AG04450 (cell line): ENCODE measurements around the gene FYN. TPM values are rescaled to one million over a fixed set of nuclear protein-coding genes. Genes with fewer than 3 reads are reported as not detected.

Experiments used
- CTCF ChIA-PET: fragments of 300-600, 350-600 bp; formaldehyde crosslinking; extraction: SDS; loops from one replicate; lab custom pipeline; 2022; ENCODE audit warnings: antibody characterized with exemption, inconsistent platforms; lab: Charles Lee
- POLR2A ChIA-PET: fragments of 350-600 bp; formaldehyde crosslinking; extraction: SDS; loops from one replicate; lab custom pipeline; 2021; ENCODE audit warnings: antibody characterized with exemption, inconsistent platforms; lab: Yijun Ruan, JAX
- DNase-seq: peaks from one replicate; pipeline ENCODE4 v3.0.0-alpha.2; 2011; ENCODE audit warnings: low read depth, low spot score
- H3K27ac ChIP-seq: one replicate; pipeline ENCODE4 v1.5.1; 2012; ENCODE audit warnings: low read depth, low read length, control low read depth
- H3K27me3 ChIP-seq: one replicate; pipeline ENCODE4 v1.6.0; 2012; ENCODE audit warnings: low read length; ENCODE audit not compliant: control insufficient read depth, insufficient read depth
- H3K4me3 ChIP-seq: 2 replicates; pipeline ENCODE4 v1.5.1; 2011; ENCODE audit warnings: mild to moderate bottlenecking, low read depth, low read length, control low read depth
- H3K9me3 ChIP-seq: 2 replicates; pipeline ENCODE4 v1.5.1; 2012; ENCODE audit warnings: low read length; ENCODE audit not compliant: control insufficient read depth, insufficient read depth
- polyA plus RNA-seq: library from polyadenylated mRNA; depleted of rRNA; stranded (reverse); fragments of >200 nt; gene quantifications from 2 replicates; pipeline ENCODE4 v1.2.3, GENCODE V29; 2011
- TF ChIP-seq, protein P1 (sequence below): IDR thresholded peaks from 2 replicates; pipeline ENCODE4 v1.5.1; 2011; ENCODE audit warnings: low read depth, low read length, control low read depth, inconsistent platforms

The FYN gene
- polyA plus RNA-seq, 1 experiment, result 29.0 TPM

DNA sequence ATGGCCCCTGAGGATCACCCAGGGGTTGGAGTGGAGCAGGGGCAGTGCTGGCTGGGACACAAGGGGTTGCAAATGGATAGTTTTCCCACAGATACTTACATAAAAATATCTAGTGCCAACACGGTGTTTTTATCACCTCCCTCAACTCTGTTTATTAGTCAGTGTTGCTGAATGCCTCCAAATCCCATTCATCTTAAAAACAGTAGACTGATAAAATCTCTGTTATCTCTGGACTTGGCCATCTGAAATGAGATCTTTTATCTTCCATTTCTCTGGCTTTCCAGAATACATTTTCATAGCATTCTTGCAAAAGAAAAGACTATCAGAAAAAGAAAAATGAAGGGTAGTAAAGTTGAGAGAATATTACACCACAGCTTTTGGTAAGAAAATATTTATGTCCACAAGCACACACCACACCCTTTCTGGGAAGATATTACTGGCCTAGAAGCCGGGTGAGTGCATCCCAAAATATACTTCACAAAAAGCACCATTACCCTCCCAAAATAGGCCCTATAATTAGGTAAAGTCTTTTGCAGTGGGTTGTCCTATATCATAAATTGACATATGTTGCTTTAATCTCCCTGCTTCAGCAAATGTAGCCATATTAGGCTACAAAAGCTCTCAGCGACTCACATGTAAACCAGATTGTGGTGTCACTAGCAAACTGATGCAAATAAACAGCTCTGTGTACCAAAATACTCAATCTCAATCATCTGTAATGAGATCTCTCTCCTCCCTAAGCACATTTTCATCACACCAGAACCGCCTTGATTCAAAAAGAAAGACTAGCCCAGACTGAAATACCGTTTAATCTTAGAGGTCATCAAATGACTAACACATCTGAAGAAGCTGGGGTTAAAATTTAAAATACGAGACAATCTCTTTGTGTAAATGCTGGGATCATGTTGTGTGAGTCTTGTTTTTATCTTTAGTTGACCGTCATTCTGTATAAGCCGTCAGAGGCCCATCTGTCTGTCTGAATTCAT lies 96.7 kb downstream of the FYN start:
- Histone ChIP-seq H3K4me3 (no peak overlapping the region), H3K9me3 (no peaks in the 10 kb centered on the region), H3K27me3 (no peaks in the 10 kb centered on the region), H3K27ac (no peak overlapping the region)
- ChIA-PET CTCF (interaction anchor here (1.0 kb wide), 1 partner anchor 9 kb away, joined by 4 read pairs; no protein-coding TSS in a partner anchor), POLR2A (no interaction called here)
- TF ChIP-seq, protein P1, sequence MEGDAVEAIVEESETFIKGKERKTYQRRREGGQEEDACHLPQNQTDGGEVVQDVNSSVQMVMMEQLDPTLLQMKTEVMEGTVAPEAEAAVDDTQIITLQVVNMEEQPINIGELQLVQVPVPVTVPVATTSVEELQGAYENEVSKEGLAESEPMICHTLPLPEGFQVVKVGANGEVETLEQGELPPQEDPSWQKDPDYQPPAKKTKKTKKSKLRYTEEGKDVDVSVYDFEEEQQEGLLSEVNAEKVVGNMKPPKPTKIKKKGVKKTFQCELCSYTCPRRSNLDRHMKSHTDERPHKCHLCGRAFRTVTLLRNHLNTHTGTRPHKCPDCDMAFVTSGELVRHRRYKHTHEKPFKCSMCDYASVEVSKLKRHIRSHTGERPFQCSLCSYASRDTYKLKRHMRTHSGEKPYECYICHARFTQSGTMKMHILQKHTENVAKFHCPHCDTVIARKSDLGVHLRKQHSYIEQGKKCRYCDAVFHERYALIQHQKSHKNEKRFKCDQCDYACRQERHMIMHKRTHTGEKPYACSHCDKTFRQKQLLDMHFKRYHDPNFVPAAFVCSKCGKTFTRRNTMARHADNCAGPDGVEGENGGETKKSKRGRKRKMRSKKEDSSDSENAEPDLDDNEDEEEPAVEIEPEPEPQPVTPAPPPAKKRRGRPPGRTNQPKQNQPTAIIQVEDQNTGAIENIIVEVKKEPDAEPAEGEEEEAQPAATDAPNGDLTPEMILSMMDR, result no peak
- no peak for DNase-seq

DNA sequence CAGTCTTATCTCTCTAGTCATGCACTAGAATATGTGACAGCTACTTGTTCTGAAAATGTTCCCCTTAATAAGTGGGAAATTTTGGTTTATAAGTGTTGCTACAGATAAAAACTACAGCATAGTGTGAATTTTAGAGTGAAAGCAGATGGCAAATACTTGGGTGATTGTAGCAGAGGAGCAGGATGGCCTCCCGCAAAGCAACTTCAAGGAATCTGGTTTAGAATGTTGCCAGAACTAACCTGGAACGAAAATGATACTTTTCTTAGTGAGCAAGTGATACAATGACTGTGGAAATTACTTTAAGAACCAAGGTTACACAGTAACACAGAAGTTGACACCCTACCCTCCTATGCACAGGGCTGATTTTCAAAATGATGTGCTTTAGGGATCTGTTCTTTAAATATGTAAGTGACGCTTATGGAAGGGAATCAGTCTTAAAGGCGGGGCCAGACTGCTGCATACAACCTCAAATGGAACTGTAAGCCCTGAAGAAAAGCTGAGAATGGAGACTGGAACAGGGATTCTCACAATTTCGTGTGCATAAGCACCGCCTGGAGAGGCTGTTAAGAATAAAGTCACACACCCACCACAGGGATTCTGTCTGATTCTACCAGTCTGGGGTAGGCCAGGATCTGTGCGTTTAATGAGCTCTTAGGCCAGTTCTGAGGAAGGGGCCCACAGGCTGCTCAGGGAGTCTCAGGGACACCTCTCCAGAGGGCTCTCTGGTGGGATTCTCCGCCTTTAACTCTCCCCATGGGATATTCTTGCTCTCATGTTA lies 97.9 kb downstream of the FYN start:
- H3K27me3 ChIP-seq, result no peaks in the 10 kb centered on the region
- H3K9me3 ChIP-seq, result no peaks in the 10 kb centered on the region
- TF ChIP-seq, protein P1, result no peak
- DNase-seq, result no peak
- CTCF ChIA-PET, result no interaction called here
- H3K4me3 ChIP-seq, result no peak overlapping the region
- POLR2A ChIA-PET, result no interaction called here
- H3K27ac ChIP-seq, result no peak overlapping the region

DNA sequence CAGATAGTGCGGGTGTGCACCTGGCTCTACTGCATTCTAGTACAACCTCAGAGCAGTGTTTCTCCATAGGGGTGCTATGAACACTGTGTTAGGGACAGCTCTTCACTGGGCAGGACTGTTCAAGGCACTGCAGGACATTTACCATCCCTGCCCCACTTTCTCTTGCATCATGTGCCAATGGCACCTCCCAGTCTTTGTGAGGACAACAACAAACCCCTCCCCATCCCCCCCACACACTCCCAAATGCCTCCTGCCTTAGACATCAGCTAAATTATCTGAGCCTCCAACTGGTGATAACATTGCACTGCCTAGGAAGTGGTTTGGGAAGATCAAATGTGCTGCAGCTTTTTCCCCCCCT lies 98.9 kb downstream of the FYN start:
- H3K9me3 ChIP-seq, result no peaks in the 10 kb centered on the region
- H3K27ac ChIP-seq, result no peak overlapping the region
- TF ChIP-seq, protein P1, result no peak
- no peaks in the 10 kb centered on the region for H3K27me3 ChIP-seq
- no peak for DNase-seq
- H3K4me3 ChIP-seq, result no peak overlapping the region
- POLR2A ChIA-PET, result no interaction called here
- CTCF ChIA-PET, result no interaction called here

DNA sequence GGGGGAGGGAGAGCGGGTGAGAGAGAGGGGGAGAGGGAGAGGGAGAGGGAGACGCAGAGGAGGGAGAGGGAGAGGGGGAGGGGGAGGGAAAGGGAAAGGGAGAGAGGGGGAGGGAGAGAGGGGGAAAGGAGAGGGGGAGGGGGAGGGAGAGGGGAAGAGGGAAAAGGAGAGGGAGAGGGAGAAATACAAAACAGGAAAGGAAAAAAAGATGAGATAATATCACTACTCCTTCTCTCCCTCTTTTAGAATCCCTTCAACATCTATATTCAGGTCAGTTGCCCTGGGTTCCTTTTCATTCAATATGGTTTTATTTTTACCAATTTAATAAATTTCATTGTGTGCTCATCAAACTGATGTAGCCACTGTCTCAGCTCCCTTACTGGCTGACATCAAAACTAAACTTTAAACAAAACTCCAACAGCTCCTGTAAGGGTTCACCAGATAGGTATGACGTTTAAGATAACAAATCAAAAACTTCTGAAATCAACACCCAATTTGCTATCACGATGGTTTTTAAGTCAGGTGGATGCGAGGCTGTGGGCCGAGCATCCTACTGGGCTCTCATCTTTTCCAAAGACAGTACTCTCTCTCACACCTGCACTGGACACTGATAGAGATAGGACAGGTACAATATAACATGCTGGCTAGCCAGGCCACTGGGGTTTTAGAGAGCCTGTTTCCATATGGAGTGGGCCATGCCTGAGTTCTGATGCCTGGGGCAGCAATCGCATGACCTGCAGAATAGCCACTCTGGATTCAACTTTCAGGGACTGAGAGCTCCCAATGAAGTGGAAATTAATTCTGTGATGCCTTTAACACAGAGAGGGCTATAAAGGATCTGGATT lies 99.5 kb downstream of the FYN start:
- no peak for DNase-seq
- H3K4me3 ChIP-seq, result no peak overlapping the region
- CTCF ChIA-PET, result no interaction called here
- H3K27me3 ChIP-seq, result no peaks in the 10 kb centered on the region
- POLR2A ChIA-PET, result no interaction called here
- H3K9me3 ChIP-seq, result no peaks in the 10 kb centered on the region
- H3K27ac ChIP-seq, result no peak overlapping the region
- TF ChIP-seq, protein P1, result no peak
